GM13976 (cell line): ENCODE data around the gene PRXL2A.

ENCODE experiments used
- DNase-seq: peaks from one replicate; pipeline ENCODE4 v3.0.0; 2012; ENCODE audit warnings: low spot score
- CTCF ChIP-seq: IDR thresholded peaks from 2 replicates; pipeline ENCODE4 v1.5.1; 2012; ENCODE audit warnings: borderline replicate concordance, mild to moderate bottlenecking; ENCODE audit not compliant: insufficient read depth; ENCODE audit errors: extremely low read depth, missing control alignments, control extremely low read depth
- in situ Hi-C: fragments of 300-500 bp; cut with MboI; formaldehyde crosslinking; loops from one replicate; pipeline ENCODE4 v1.12.0; 2022; ENCODE audit warnings: low sequenced_read_pairs, mixed read lengths, inconsistent platforms; ENCODE audit not compliant: unreplicated experiment

Gene PRXL2A

DNA sequence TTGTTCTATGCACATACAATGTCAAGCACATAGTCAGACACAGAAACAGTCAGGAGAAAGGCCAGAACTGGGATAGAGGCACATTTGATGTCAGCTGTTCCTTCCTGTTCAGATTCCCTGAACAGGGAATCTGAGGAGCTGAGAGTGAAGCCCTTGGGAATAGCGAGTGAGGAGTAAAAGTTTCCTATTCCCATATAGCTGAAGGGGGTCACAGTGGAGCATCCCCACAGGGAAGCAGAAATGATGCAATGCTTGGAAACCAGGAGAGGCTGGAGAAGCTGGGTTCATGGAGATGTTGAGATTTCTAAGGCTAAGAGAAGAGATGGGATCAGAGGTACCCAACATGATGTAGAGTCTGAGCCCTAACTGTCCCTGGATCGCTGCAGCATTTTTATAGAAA, 11.3 kb upstream of the PRXL2A start:
- no peak for TF ChIP-seq CTCF
- in situ Hi-C loops = no loop called here
- no peak for DNase-seq

DNA sequence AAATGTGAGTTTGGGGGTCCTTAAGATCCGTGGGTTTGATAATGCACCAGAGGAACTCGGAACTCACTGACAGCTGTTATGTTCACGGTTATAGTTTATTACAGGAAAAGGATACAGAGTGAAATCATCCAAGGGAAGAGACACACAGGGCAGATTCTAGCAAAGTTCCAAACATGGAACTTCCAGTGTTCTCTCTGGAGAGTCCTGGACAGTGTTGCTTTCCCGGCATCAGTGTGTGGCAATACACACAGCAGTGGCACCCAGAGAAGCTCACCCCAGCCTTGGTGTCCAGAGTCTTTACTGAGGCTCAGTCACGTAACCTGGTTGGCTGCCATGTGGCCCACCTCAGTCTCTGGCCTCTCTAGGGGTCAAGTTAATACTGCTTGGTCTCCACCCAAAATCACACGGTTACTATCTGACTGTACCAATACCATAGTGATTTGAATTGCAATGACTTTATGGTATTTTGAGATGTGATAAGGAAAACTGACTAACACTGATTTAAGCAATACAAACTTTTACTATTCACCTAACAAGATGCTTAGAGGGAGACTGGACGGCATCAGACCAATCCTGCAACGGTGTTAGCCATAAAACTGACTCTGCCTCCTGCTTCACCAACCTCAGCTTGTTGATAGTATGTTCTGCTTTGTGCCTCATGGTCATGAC, 8.1 kb upstream of the PRXL2A start:
- in situ Hi-C loops = no loop called here
- no peak for TF ChIP-seq CTCF
- no peak for DNase-seq

DNA sequence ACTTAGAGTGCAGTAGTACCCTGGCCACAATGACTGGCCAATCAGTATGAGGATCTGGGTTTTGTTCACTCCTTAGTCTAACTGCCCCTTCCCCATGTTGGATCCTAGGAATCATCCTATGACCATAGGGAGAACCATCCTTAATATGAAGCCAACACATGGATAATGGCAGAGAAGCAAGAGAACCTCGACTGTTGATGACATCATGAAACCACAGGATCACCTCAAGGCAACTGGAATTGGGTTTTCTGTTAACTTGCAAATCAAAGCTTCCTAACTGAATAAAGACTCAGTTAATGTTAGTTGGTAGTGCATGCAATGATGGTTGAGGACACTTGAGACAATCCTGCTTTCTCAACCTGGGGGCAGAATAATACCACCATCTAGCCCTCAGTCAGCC, 3.3 kb upstream of the PRXL2A start:
- in situ Hi-C loops = no loop called here
- no peak for DNase-seq
- TF ChIP-seq CTCF = no peak

DNA sequence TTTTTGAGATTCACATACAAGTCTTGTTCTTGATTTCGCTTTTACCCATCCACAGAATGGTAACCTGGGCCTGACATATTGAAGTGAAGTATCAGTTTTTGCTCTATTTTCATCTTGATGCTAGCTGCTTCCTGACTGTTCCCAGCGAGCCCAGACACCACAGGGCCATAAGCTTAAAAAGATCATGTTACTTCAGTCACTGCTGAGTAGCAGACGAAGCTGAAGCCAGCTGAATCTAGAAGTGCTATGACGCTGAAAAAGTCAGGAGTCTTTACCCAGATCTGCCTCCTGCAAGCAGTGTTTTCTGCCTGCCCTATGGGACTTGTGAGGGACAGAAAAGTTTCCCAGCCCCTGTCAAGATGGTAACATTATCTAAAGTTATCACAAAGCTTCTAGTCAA, 2.7 kb upstream of the PRXL2A start:
- DNase-seq = no peak
- no peak for TF ChIP-seq CTCF
- in situ Hi-C loops = no loop called here

DNA sequence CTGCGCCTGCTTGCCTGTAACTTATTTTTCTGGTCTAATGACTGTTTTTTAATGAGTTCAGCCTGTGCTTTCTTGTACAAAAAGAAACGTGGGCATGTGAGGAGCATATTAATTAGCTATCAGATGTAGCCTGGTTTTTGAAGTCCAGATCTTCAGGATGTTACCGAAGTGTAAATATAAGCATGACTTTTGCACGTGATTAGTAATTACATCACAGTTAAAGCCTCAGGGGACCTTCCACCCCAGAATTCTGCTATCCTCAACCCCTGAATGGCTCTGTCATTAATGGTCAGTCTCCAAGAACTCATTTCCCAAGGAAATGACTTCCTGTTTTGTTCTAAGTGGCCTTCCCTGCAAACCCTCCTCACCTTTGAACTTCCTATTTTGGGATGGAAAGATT, 2.1 kb upstream of the PRXL2A start:
- in situ Hi-C loops = no loop called here
- no peak for TF ChIP-seq CTCF
- no peak for DNase-seq

DNA sequence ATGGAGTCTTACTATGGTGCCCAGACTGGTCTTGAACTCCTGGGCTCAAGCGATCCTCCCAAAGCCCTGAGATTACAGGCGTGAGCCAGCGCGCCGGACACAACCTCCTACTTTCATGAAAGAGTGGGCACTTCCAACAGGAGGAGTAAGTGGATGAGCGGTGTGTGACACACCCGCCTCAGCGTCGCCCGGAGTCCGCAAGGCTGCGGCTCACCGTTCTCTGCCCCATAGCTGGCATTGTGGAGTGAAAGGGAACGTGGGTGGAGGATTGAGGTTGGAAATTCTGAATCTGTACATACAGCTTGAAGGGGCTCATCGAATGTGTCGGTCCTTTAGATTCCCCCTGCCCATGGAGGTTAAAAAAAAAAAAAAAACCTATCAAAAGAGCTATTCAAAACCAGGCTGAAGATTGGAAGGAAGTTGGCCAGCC, 524 bp upstream of the PRXL2A start:
- no peak for TF ChIP-seq CTCF
- in situ Hi-C loops = no loop called here
- DNase-seq = no peak
